OCI-LY3 (cell line): Measurements from ENCODE around the gene ITPR3.

Experiments used
- EZH2phosphoT487 ChIP-seq: fragments of 200-600 bp; shearing (Covaris generic); IDR thresholded peaks from 2 replicates; pipeline ENCODE4 v1.6.1; 2018; ENCODE audit warnings: antibody characterized with exemption, mixed run types, low read depth
- TF ChIP-seq, protein P1 (sequence below): fragments of 200-600, 300-600 bp; sonication (generic); IDR thresholded peaks from 2 replicates; pipeline ENCODE4 v1.5.1; 2014; ENCODE audit warnings: antibody characterized with exemption, low read length, low read depth

DNA sequence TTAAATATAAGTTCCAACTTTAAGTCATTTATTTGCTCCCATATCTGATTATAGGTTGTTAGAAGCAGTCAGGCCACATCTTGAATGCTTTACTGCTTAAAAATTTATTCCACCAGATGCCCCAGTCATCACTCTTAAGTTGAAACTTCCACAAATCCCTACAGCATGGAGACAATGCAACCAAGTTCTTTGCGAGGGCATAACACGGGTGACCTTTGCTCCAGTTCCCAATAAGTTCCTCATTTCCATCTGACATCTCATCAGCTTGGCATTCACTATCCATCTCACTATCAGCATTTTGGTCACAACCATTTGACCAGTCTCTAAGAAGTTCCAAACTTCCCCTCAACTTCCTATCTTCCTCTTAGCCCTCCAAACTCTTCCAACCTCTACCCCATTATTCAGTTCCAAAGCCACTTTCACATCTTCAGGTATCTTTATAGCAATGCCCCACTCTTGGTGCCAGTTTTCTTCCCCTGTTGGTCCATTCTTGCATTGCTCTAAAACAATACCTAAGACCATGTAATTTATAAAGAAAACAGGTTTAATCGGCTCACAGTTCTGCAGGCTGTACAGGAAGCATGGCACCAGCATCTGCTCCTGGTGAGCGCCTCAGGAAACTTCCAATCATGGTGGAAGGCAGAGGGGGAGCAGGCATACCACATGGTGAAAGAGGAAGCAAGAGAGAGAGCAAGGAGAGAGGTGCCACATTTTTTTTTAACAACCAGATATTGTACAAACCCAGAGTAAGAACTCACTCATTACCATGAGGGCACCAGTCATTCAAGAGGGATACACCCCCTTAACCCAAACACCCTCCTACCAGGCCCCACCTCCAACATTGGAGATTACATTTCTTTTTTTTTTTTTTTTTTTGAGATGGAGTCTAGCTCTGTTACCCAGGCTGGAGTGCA is 15.9 kb upstream of the ITPR3 start:
- TF ChIP-seq, protein P1, sequence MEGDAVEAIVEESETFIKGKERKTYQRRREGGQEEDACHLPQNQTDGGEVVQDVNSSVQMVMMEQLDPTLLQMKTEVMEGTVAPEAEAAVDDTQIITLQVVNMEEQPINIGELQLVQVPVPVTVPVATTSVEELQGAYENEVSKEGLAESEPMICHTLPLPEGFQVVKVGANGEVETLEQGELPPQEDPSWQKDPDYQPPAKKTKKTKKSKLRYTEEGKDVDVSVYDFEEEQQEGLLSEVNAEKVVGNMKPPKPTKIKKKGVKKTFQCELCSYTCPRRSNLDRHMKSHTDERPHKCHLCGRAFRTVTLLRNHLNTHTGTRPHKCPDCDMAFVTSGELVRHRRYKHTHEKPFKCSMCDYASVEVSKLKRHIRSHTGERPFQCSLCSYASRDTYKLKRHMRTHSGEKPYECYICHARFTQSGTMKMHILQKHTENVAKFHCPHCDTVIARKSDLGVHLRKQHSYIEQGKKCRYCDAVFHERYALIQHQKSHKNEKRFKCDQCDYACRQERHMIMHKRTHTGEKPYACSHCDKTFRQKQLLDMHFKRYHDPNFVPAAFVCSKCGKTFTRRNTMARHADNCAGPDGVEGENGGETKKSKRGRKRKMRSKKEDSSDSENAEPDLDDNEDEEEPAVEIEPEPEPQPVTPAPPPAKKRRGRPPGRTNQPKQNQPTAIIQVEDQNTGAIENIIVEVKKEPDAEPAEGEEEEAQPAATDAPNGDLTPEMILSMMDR: no peak
- no peak for TF ChIP-seq EZH2phosphoT487
